SK-N-SH (cell line): ENCODE data around the gene DVL3. TPM values are rescaled to one million over a fixed set of nuclear protein-coding genes. Genes with fewer than 3 reads are reported as not detected.

Experiments
- CTCF ChIA-PET: fragments of 300-600, 350-600 bp; formaldehyde crosslinking; extraction: SDS; loops from one replicate; lab custom pipeline; 2021; lab: Yijun Ruan, JAX
- POLR2A ChIA-PET: fragments of 350-600 bp; sonication (Branson Sonifier 250); formaldehyde crosslinking; extraction: SDS; loops from one replicate; lab custom pipeline; 2020; ENCODE audit warnings: antibody characterized with exemption, inconsistent platforms; lab: Yijun Ruan, JAX
- DNase-seq: peaks from one replicate; pipeline ENCODE4 v3.0.0; 2012
- H2AFZ ChIP-seq: fragments of 200-600 bp; sonication (generic); 2 replicates; pipeline ENCODE4 v1.8.1; 2016; ENCODE audit warnings: antibody characterized with exemption, mild to moderate bottlenecking, low read depth
- H3F3A ChIP-seq: fragments of 200-600 bp; sonication (generic); replicated peaks from 2 replicates; pipeline ENCODE3; 2016; ENCODE audit warnings: antibody characterized with exemption, mild to moderate bottlenecking; ENCODE audit not compliant: insufficient read depth
- H3K27ac ChIP-seq, 2 experiments: fragments of 200-500 bp in 1 of 2; fragments of 200-600 bp in 1 of 2; sonication (Bioruptor generic) in 1 of 2; sonication (generic), shearing (Covaris generic) in 1 of 2; 2 replicates each; pipeline versions ENCODE4 v1.5.1 to v1.6.1; 2014 to 2016; ENCODE audit warnings: low read depth in 2 of 2, inconsistent platforms in 1 of 2, low read length in 1 of 2, mild to moderate bottlenecking in 1 of 2, mixed read lengths in 1 of 2
- H3K27me3 ChIP-seq: fragments of 200-600 bp; sonication (generic), shearing (Covaris generic); 2 replicates; pipeline ENCODE4 v1.6.1; 2016; ENCODE audit warnings: mixed run types; ENCODE audit not compliant: insufficient read depth
- H3K36me3 ChIP-seq, 2 experiments: fragments of 200-500 bp in 1 of 2; fragments of 200-600 bp in 1 of 2; sonication (Bioruptor generic) in 1 of 2; sonication (generic) in 1 of 2; replicated peaks in 1 of 2; 2 replicates each; pipeline versions ENCODE3 to v1.5.1; 2014 to 2016; ENCODE audit warnings: low read length in 1 of 2, mild to moderate bottlenecking in 1 of 2; ENCODE audit not compliant: insufficient read depth in 2 of 2, control insufficient read depth in 1 of 2
- H3K4me1 ChIP-seq, 2 experiments: fragments of 200-500 bp in 1 of 2; fragments of 200-600 bp in 1 of 2; sonication (Bioruptor generic) in 1 of 2; sonication (generic), shearing (Covaris generic) in 1 of 2; 2 replicates each; pipeline versions ENCODE4 v1.5.1 to v1.6.1; 2014 to 2016; ENCODE audit warnings: low read depth in 1 of 2, low read length in 1 of 2, mixed run types in 1 of 2; ENCODE audit not compliant: insufficient read depth in 2 of 2, control insufficient read depth in 1 of 2
- H3K4me2 ChIP-seq: fragments of 200-600 bp; sonication (generic), shearing (Covaris generic); 2 replicates; pipeline ENCODE4 v1.6.1; 2017; ENCODE audit warnings: mixed run types
- H3K4me3 ChIP-seq, 2 experiments: fragments of 200-500 bp in 1 of 2; fragments of 200-600 bp in 1 of 2; sonication (Bioruptor generic) in 1 of 2; sonication (generic), shearing (Covaris generic) in 1 of 2; 2 replicates each; pipeline versions ENCODE4 v1.5.1 to v1.8.1; 2014 to 2016; ENCODE audit warnings: low read depth in 2 of 2, inconsistent platforms in 1 of 2, low read length in 1 of 2, mild to moderate bottlenecking in 1 of 2, mixed read lengths in 1 of 2, moderate library complexity in 1 of 2
- H3K79me2 ChIP-seq: fragments of 200-600 bp; sonication (generic); 2 replicates; pipeline ENCODE4 v1.8.1; 2017; ENCODE audit warnings: mild to moderate bottlenecking; ENCODE audit not compliant: insufficient read depth
- H3K9ac ChIP-seq: fragments of 200-600 bp; sonication (generic); 2 replicates; pipeline ENCODE4 v1.6.1; 2017; ENCODE audit warnings: mixed run types
- H3K9me2 ChIP-seq: fragments of 200-600 bp; sonication (generic); 2 replicates; pipeline ENCODE4 v1.6.1; 2017; ENCODE audit warnings: mixed run types
- H3K9me3 ChIP-seq: fragments of 200-600 bp; sonication (generic); 2 replicates; pipeline ENCODE4 v1.6.1; 2017; ENCODE audit warnings: mixed run types, mild to moderate bottlenecking, moderate library complexity
- H4K20me1 ChIP-seq: fragments of 200-600 bp; sonication (generic); 2 replicates; pipeline ENCODE4 v1.6.1; 2017; ENCODE audit warnings: mild to moderate bottlenecking, mixed run types; ENCODE audit not compliant: insufficient read depth
- CTCF ChIP-seq: fragments of 200-600 bp; sonication (generic); IDR thresholded peaks from 2 replicates; pipeline ENCODE4 v1.6.1; 2017; ENCODE audit warnings: antibody characterized with exemption, mild to moderate bottlenecking, moderate library complexity
- EZH2phosphoT487 ChIP-seq: fragments of 200-600 bp; sonication (generic); IDR thresholded peaks from 2 replicates; pipeline ENCODE4 v1.6.1; 2017; ENCODE audit warnings: low read depth, mixed run types, mild to moderate bottlenecking, antibody characterized with exemption, moderate library complexity, borderline replicate concordance
- GATA2 ChIP-seq: sonication (generic); formaldehyde crosslinking; IDR thresholded peaks from 2 replicates; pipeline ENCODE4 v1.5.0; 2020; ENCODE audit warnings: mild to moderate bottlenecking, missing genetic modification reagents
- IRF3 ChIP-seq: fragments of 150-350 bp; IDR thresholded peaks from 2 replicates; pipeline ENCODE4 v1.6.1; 2016; ENCODE audit warnings: mild to moderate bottlenecking, low read depth, low read length
- JUND ChIP-seq: IDR thresholded peaks from 2 replicates; pipeline ENCODE4 v1.4.0; 2012
- MAX ChIP-seq: IDR thresholded peaks from 2 replicates; pipeline ENCODE4 v1.4.0; 2012; ENCODE audit warnings: low read depth
- MEF2A ChIP-seq: IDR thresholded peaks from 2 replicates; pipeline ENCODE4 v1.4.0; 2012; ENCODE audit warnings: low read depth, borderline replicate concordance
- PBX3 ChIP-seq: IDR thresholded peaks from 2 replicates; pipeline ENCODE4; 2012
- POLR2AphosphoS5 ChIP-seq: IDR thresholded peaks from 2 replicates; pipeline ENCODE4 v1.6.1; 2012; ENCODE audit warnings: low read depth, low read length
- RAD21 ChIP-seq: IDR thresholded peaks from 2 replicates; pipeline ENCODE4 v1.6.1; 2012; ENCODE audit warnings: mild to moderate bottlenecking, low read length
- REST ChIP-seq: IDR thresholded peaks from 2 replicates; pipeline ENCODE4 v1.6.1; 2012; ENCODE audit warnings: mild to moderate bottlenecking, low read depth, low read length, moderate library complexity
- RXRA ChIP-seq: IDR thresholded peaks from 2 replicates; pipeline ENCODE4 v1.4.0; 2012; ENCODE audit warnings: low read depth, mild to moderate bottlenecking, borderline replicate concordance
- SIN3A ChIP-seq: IDR thresholded peaks from 2 replicates; pipeline ENCODE4 v1.6.1; 2012; ENCODE audit warnings: low read depth, mild to moderate bottlenecking, low read length, moderate library complexity, borderline replicate concordance
- SMC3 ChIP-seq: IDR thresholded peaks from 2 replicates; pipeline ENCODE4 v1.6.1; 2012; ENCODE audit warnings: low read depth, low read length, improper control_type of control experiment
- TAF1 ChIP-seq: IDR thresholded peaks from 2 replicates; pipeline ENCODE4 v1.6.1; 2012; ENCODE audit warnings: low read depth, mild to moderate bottlenecking, low read length, moderate library complexity, borderline replicate concordance
- USF2 ChIP-seq: fragments of 150-350 bp; IDR thresholded peaks from 2 replicates; pipeline ENCODE4 v1.6.1; 2017; ENCODE audit warnings: antibody characterized with exemption, low read length, low read depth, borderline replicate concordance
- ZBTB33 ChIP-seq: IDR thresholded peaks from 2 replicates; pipeline ENCODE4 v1.4.0; 2012; ENCODE audit warnings: low read depth, borderline replicate concordance
- WGBS: methylation state at CpG from one replicate; pipeline ENCODE4 v1.1.6; 2017; ENCODE audit warnings: low lambda C conversion rate; 5-methylcytosine and 5-hydroxymethylcytosine counted together
- polyA plus RNA-seq, 3 experiments: library from polyadenylated mRNA; depleted of rRNA; stranded (reverse); fragments of >200 nt; gene quantifications; 2 replicates each; pipeline ENCODE4 v1.2.3, GENCODE V29; 2012

DVL3 gene
- polyA plus RNA-seq, 1 of the 3 experiments (the other 2 are of a cell fraction) = 29.6 TPM

GRCh38 chr3:184148076-184148475 is 7.1 kb upstream of the DVL3 start (continued):
- TF ChIP-seq SIN3A (no peak), RXRA (no peak), RAD21 (no peak), MAX (no peak), POLR2AphosphoS5 (no peak), TAF1 (no peak), EZH2phosphoT487 (no peak), GATA2 (no peak), SMC3 (no peak), PBX3 (no peak), MEF2A (no peak)
- TF ChIP-seq, all 33 proteins: peak for 0

GRCh38 chr3:184149123-184149522 is 6.1 kb upstream of the DVL3 start:
- Histone ChIP-seq H3K36me3 (peaks cover 11 to 19% of the 10 kb centered on the region in 2 experiments), H3K79me2 (peaks cover 6% of the 10 kb centered on the region; the same call in 1 of the 2 replicates), H4K20me1 (no peaks in the 10 kb centered on the region), H3K4me1 (peaks cover 3 to 4% of the 10 kb centered on the region in 2 experiments; a peak in 1 of 4 replicates), H3F3A (peaks cover 14% of the 10 kb centered on the region), H3K27ac (no peak overlapping the region), H3K9ac (no peak overlapping the region), H3K9me2 (no peaks in the 10 kb centered on the region), H3K4me2 (no peak overlapping the region), H3K9me3 (no peaks in the 10 kb centered on the region), H2AFZ (no peak overlapping the region), H3K4me3 (no peak overlapping the region), H3K27me3 (no peaks in the 10 kb centered on the region)
- WGBS = 96% methylated on average over 6 of the region's 6 CpGs
- POLR2A ChIA-PET = interaction anchor here (0.6 kb wide), 1 partner anchor 65 kb away, joined by 3 read pairs; no protein-coding TSS in a partner anchor
- CTCF ChIA-PET = interaction anchor here (0.6 to 2.5 kb wide), 3 partner anchors 49 to 203 kb away, joined by 3 to 12 read pairs (median 4); partner anchors contain the start of gene EEF1AKMT4
- no peak for DNase-seq
- TF ChIP-seq RAD21 (no peak), ZBTB33 (no peak), USF2 (no peak), CTCF (no peak), EZH2phosphoT487 (no peak), JUND (no peak), PBX3 (no peak), REST (no peak), POLR2AphosphoS5 (no peak), IRF3 (no peak), RXRA (no peak), SIN3A (no peak)
